ENCODE data around the gene CSNK2A2.

The CSNK2A2 gene

DNA sequence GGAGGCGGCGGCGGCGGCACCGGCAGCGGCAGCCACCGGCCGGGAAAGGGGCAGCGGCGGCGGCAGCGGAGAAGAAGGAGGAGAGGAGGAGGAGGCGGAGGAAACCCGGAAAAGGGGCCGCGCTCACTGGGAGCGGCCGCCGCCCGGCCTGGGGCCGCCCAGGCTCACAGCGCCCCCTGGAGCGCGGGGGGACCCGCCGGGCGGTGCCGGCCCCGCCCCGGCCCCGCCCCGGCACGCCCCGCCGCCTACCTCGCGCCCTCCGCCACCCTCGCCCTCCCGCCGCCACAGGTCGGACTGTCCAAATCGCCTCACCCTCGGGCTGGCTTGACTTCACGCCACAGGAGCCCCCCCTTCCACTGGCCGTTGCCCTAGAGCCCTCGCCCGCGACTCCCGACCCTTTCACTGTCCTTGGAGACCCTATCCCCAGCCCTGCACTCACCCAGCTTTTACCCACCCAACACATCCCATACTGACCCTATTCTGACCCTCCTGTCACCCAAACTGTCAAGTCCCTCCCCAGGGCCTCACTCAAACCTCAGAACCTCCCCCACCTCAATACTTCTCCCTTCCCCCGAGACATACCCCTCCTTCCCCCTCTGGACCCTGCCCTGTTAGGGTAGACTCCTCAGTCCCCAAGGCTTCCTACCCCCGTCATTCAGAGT, at the start of gene CSNK2A2:
Gene CSNK2A2 (minus strand): TSS at position 85 of the 662 bp plus-strand sequence. CDS start 370 bp downstream, outside the sequence.
- DNase-seq (ENCODE audit: low read depth): peak; percentile 41

DNA sequence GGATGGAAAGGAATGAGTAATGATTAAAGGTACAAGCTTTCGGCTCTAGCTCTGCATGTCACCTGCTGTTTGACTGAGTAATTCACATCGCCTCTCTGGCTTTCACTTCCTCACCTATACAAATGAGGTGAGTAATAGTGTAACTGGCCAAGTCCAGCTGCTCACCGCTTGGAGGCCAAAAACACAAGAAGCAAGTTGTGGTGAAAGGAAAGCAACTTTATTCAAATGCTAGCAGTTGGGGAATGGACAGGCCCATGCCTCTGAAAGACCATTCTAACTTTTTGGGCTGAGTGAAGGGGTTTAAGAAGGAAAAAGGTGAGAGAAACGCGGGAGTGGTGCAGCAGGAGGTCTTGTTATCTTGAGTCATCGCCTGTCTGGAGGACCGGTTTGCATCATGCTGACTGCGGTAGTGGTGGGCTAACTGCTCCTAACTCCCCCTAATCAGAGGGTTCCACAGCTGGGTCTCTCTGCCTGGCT, 45.7 kb upstream of the CSNK2A2 start:
- DNase-seq (ENCODE audit: low read depth): no peak

DNA sequence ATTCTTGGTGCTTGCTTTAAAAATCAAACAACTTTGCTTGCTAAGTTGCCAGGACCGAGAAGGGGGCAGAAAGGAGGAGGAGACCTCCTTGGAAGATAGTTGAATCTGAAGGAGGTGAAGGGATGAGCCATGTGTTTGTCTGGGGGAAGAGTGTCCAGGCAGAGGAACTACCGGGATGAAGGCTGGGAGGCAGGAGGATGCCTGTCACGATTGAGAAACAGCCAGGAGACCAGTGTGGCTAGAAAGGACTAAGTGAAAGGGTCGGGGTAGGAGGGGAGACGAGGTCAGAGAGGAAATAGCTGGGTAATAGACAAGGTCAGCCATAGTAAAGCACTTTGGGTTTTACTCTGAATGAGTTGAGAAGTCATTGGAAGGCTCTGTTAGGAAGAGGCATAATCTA, 38.9 kb upstream of the CSNK2A2 start:
- no peak for DNase-seq (ENCODE audit: low read depth)

DNA sequence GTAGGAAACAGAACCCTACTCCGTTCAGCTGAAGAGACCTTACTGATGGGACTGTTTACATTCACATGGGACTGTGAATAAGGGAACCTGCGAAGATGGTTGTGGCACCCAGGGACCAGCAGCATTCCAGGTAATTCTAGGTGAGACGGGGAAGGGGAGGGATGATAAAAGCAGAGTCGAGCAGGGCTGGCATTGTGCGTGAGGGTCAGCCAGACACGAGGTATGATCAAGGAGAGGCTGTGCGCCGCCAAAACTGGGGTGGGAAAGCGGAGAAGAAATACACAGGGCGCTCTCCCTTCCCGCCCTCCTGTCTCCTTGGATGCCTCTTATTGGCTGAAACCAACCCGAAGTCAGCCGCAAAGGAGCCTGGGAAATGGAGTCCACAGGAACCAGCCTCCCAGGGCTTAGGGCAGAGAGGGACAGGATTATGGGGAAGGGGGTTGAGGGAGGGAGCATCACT, 38.4 kb upstream of the CSNK2A2 start:
- peak; percentile 36 for DNase-seq (ENCODE audit: low read depth)

- no peak for DNase-seq (ENCODE audit: low read depth)
Observed at GRCh38 chr16:58235663-58236062, 37.8 kb upstream of the CSNK2A2 start.

DNA sequence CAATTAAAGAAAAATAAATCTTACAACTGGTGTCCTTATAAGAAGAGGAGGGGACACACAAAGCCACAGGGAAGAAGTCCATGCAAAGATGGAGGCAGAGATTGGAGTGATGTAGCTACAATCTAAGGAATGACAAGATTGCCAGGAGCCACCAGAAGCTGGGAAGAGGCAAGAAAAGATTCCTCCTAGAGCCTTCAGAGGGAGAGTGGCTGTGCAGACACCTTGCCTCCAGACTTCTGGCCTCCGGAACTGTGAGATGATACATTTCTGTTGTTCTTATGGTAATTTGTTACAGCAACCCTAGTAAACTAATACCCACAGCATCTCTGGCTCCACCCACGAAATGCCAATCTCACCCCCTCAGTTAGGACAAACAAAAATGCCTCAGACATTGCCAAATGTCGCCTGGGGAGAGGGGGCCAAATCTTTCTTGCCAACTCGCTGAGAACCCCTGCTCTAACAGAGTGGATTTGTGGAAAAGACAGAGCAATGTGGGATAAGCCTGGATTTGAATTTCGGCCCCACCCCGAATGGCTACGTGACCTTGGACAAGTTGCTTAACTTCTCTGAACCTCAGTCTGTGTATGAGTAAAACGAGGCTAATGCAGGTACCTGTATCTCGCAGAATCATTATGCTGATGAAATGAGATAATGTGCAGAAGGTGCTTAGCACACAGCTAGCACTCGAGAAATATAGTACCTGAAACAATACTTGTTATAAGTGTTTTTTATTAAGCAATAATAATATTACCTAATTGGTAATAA, 37.1 kb upstream of the CSNK2A2 start:
- no peak for DNase-seq (ENCODE audit: low read depth)

- no peak for DNase-seq (ENCODE audit: low read depth)
Observed at GRCh38 chr16:58230259-58230658, 32.4 kb upstream of the CSNK2A2 start.

DNA sequence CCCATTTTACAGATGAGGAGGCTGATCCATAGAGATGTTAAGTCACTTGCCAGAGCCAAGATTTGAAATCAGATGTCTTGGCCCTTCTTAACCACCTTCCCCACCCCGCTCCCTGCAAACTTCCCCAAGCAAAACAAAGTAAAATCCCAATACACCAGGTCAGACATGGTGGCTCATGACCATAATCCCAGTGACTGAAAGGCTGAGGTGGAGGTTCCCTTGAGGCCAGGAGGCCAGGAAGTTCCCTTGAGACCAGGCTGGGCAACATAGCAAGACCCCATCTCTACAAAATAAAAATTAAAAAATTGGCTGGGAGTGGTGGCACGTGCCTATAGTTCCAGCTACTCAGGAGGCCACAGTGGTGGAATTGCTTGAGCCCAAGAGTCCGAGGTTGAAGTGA, 28.9 kb upstream of the CSNK2A2 start:
- DNase-seq (ENCODE audit: low read depth): no peak

DNA sequence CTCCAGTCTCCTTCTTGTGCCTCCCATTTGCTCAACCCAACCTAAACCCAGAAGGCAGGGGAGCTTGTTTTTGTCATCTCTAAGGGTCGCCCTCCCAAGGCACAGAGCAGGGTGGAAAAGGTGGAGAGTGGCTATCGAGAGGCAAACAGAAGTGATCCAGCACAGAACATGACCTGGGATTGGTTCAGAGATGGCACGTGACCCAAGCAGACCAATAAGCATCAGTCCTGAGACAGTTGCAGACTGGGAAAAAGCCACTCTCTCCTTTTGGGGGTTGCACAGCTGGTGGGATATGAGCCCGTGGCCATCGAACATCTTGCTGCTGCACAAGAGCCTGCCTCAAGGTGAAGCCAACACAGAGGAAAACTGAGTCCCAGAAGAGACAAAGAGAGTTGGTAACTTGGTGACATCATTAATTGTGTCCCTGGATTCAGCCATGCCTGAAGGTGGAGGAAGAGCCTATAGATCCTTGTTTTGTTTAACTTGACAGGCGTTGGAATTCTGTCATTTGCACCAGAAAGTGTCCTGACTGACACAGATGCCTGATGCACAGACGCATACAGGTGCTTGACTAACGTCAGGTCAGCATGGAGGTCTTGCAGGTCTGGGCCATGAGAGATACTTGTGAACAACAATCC, 28.2 kb upstream of the CSNK2A2 start:
- no peak for DNase-seq (ENCODE audit: low read depth)

GRCh38 chr16:58222532-58223316, 24.8 kb upstream of the CSNK2A2 start:
- DNase-seq (ENCODE audit: low read depth): no peak

GRCh38 chr16:58219432-58219831, 21.5 kb upstream of the CSNK2A2 start:
- no peak for DNase-seq (ENCODE audit: low read depth)

DNA sequence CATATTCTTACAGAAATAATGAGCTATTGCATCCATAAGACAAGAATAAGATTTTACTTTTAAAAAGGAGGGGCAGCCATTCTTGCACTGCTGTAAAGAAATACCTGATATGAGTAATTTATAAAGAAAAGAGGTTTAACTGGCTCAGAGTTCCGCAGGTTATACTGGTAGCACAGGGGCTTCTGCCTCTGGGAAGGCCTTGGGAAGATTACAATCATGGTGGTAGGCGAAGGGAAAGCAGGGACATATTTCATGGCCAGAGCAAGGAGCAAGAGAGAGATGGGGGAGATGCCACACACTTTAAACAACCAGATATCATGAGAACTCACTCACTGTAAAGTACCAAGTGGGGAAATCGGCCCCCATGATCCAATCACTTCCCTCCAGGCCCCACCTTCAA, 20.9 kb upstream of the CSNK2A2 start:
- no peak for DNase-seq (ENCODE audit: low read depth)

DNA sequence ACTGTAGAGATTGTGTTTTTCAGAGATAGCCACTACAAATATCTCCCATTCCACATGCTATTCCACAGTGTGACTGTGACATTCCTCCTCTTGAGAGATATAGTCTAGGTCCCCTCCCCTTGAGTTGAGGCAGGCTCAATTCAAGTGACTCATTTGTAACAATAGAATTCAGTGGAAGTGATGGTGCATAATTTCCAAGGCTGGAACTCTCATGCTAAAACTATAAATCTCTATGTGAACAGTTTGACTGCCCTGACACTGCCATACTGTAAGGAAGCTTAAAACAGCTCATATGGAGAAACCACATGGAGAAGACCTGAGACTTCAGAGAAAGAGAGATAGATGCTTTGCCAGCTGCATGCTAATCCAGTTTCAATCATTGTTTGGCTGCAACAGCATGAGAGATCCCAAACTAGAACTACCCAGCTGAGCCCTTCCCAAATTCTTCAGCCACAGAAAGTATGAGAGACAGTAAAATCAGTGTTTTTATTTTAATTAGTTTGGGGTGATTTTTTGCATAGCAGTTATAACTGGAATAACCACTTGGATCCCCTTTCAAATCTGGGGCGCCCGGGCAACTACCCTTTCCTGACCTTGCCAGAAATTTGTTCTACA, 19.5 kb upstream of the CSNK2A2 start:
- no peak for DNase-seq (ENCODE audit: low read depth)

DNA sequence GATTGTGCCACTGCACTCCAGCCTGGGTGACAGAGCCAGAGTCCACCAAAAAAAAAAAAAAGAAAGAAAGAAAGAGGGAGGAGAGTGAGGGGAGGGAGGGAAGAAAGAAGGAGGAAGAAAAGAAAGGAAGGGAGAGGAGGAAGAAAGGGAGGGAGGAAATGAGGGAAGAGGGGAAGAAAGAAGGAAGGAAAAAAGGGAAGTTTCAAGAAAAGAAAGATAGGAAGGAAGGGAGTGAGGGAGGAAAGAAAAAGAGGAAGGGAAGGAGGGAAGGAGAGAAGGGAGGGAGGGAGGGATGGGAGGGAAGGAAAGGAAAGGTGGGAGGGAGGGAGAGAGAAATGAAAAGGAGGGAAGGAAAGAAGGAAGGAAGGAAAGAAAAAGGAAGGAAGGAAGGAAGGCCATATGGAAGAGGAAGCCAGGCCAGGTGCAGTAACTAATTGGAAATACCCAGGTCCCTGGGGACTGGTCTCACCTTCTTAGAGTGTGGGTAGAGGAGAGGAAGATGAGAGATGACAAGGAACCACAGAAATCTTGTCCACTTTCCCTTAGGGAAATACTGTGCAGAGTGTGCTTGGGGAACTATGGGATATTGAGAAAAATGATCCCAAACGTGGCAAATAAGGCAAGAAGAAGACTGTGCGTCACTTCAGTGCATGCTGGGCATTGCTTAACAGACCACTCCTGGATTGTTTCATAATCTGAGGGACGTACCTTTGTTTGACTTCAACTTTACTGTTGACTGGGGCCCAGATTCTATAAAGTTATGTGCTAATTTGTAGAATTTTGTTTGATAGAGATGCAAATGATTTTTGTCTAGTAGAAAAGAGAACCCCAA, 15.1 kb upstream of the CSNK2A2 start:
- DNase-seq (ENCODE audit: low read depth): no peak

GRCh38 chr16:58211846-58212245, 13.9 kb upstream of the CSNK2A2 start:
- no peak for DNase-seq (ENCODE audit: low read depth)

DNA sequence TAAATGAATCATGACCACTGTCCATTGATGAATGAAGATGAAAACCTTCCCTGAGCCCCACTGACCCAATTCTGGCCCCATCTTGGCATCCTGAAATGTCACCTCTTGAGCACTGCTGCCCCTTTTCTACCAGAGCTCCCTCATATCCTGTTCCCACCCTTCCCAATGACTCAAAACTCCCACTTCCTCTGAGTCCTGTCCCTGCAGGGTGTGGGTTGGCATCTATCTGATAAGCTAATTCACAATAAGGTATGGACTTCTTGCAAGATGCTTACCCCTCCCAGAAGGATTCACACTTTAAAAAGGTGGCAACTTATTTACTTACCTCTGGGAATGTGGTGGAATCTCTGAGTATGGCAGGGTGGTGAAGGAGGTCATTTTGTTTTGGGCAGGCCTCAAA, 13.3 kb upstream of the CSNK2A2 start:
- no peak for DNase-seq (ENCODE audit: low read depth)

GRCh38 chr16:58205276-58206036, 7.5 kb upstream of the CSNK2A2 start:
- DNase-seq (ENCODE audit: low read depth): no peak

DNA sequence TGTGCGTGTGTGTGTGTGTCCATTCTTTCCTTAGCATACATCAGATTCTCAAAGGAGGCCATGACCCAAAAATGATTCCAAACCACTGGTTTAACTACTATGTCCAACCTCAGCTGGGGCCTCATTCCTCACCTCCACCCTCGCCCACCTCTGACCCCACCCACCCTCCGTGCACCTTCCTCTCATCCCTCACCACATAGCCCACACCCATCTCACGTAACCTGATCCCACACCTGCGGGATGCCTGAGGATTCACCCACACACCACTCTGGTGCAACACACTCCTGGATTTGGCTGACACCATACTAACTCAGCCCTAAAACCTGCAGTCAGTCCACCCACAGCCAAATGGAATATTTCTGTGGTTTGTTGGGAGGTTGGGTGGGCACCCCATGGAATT, 3.3 kb upstream of the CSNK2A2 start:
- no peak for DNase-seq (ENCODE audit: low read depth)

DNA sequence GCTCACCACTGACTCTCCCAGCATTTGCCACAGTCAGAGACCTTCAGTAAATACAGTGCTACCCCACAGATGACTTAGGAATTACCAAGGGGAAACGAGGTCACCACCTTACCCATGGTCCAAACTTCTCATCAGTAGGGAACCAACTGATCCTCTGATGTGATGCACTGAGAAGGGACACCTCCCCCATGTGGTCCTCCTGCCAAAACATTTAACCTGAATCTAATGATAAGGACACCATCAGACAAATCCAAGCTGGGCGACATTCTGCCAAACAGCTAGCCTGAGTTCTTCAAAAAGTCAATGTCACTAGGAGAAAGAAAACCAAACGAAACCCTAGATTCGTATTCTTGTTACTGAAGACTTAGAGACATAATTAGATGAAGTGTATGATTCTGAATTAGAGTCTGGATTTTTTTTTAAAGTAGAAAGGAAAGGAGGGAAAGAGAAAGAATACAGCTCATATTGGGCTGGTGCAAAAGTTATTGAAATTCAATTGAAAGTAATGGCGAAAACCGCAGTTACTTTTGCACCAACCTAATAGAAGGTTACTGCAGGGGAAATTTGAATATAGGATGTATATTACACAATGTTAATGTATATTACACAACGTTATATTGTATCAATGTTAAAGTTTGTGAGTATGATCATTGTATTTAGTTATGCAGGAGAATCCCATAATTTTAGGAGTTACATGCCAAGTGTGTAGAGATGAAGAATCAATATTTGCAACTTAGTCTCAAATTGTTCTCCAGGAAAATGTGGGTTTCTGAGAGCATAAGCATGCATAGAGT, 2.3 kb upstream of the CSNK2A2 start:
- DNase-seq (ENCODE audit: low read depth): no peak
